T-cell (primary cell): ENCODE results near the gene NTM. TPM values are rescaled to one million over a fixed set of nuclear protein-coding genes. Genes with fewer than 3 reads are reported as not detected.
"Not testable (repeated sequence)": the region's sequence is repeated elsewhere in the genome, so short reads cannot be mapped to it uniquely, and the experiment has no call there.

Experiments
- ATAC-seq, 4 experiments: fragments of 200-7000 bp in 3 of 4; fragments of 150-1000 bp in 1 of 4; cut with Tn5 transposase; replicated peaks in 1 of 4; 1 replicate in 3 of 4; 2 replicates in 1 of 4; pipeline ENCODE4 v1.10.0; 2021; ENCODE audit warnings: moderate library complexity in 3 of 4, mild to moderate bottlenecking in 2 of 4, moderate number of reproducible peaks in 1 of 4
- CTCF ChIA-PET, 2 donors: fragments of 300-600 bp; sonication (Branson Sonifier 250); formaldehyde crosslinking; loops; one replicate each; lab custom pipeline; 2022; ENCODE audit warnings: antibody characterized with exemption in 2 of 2; lab: Charles Lee
- POLR2A ChIA-PET, 2 donors: fragments of 300-600 bp; sonication (Branson Sonifier 250); formaldehyde crosslinking; loops; one replicate each; lab custom pipeline; 2022; ENCODE audit warnings: antibody characterized with exemption in 2 of 2; lab: Charles Lee
- DNase-seq, 35 experiments: peaks; one replicate each; pipeline versions ENCODE4 v3.0.0 to v3.0.0-alpha.2; 2013 to 2023
- H3K27ac ChIP-seq: one replicate; pipeline ENCODE4 v1.5.1; 2013; ENCODE audit warnings: low read length
- H3K27me3 ChIP-seq, 2 experiments: replicated peaks in 1 of 2; 1 replicate in 1 of 2; 2 replicates in 1 of 2; pipeline versions ENCODE4 v1.6.1 to v1.7.0; 2013; ENCODE audit warnings: low read length in 1 of 2, mixed read lengths in 1 of 2; ENCODE audit not compliant: control insufficient read depth in 2 of 2, insufficient read depth in 2 of 2; ENCODE audit errors: extremely low read depth in 1 of 2
- H3K36me3 ChIP-seq, 2 donors: 1 replicate in 1 of 2; 2 replicates in 1 of 2; pipeline versions ENCODE4 v1.6.1 to v1.7.0; 2013; ENCODE audit warnings: low read length in 1 of 2; ENCODE audit not compliant: control insufficient read depth in 2 of 2, insufficient read depth in 1 of 2; ENCODE audit errors: extremely low read depth in 1 of 2
- H3K4me1 ChIP-seq, 2 experiments: 1 replicate in 1 of 2; 2 replicates in 1 of 2; pipeline versions ENCODE4 v1.6.1 to v1.7.0; 2013; ENCODE audit warnings: low read length in 2 of 2, mixed read lengths in 1 of 2; ENCODE audit not compliant: insufficient read depth in 2 of 2, control insufficient read depth in 1 of 2; ENCODE audit errors: extremely low read depth in 1 of 2
- H3K4me3 ChIP-seq, 2 donors: 1 replicate in 1 of 2; 2 replicates in 1 of 2; pipeline versions ENCODE4 v1.5.1 to v1.7.0; 2013; ENCODE audit warnings: mild to moderate bottlenecking in 2 of 2, low read length in 1 of 2, moderate library complexity in 1 of 2; ENCODE audit not compliant: control insufficient read depth in 1 of 2; ENCODE audit errors: extremely low read depth in 1 of 2
- H3K9me3 ChIP-seq: 2 replicates; pipeline ENCODE4 v1.7.0; 2013
- H3K27ac Mint-ChIP-seq, 2 donors: one replicate each; pipeline ENCODE4 v1.8.0; 2020 to 2021; ENCODE audit warnings: mild to moderate bottlenecking in 2 of 2, mixed read lengths in 2 of 2
- H3K27me3 Mint-ChIP-seq, 2 donors: one replicate each; pipeline ENCODE4 v1.8.0; 2021 to 2022; ENCODE audit warnings: mixed read lengths in 2 of 2
- H3K36me3 Mint-ChIP-seq: one replicate; pipeline ENCODE4 v1.8.0; 2021; ENCODE audit warnings: mixed read lengths
- H3K4me1 Mint-ChIP-seq, 3 donors: one replicate each; pipeline ENCODE4 v1.8.0; 2020 to 2022; ENCODE audit warnings: mixed read lengths in 3 of 3, mild to moderate bottlenecking in 1 of 3
- H3K4me3 Mint-ChIP-seq, 3 donors: one replicate each; pipeline ENCODE4 v1.8.0; 2020 to 2022; ENCODE audit warnings: mild to moderate bottlenecking in 3 of 3, mixed read lengths in 3 of 3, moderate library complexity in 3 of 3
- H3K9me3 Mint-ChIP-seq, 3 donors: one replicate each; pipeline ENCODE4 v1.8.0; 2020 to 2022; ENCODE audit warnings: mixed read lengths in 3 of 3
- WGBS: methylation state at CpG from one replicate; pipeline ENCODE4 v1.1.5; 2013; ENCODE audit warnings: missing lambda C conversion rate; ENCODE audit not compliant: insufficient coverage; 5-methylcytosine and 5-hydroxymethylcytosine counted together
- total RNA-seq, 35 experiments: library from RNA in 6 of 35; stranded (reverse) in 6 of 35; fragments of 120-200 nt in 1 of 35; gene quantifications; one replicate each; pipeline versions ENCODE4 v1.2.1 to v1.2.4 and lab custom pipeline; 2013 to 2026

Gene NTM
- total RNA-seq, 5 donors from 2014 or later (not counting 1 experiment from before 2014, with no cell fraction given) = not detected

DNA sequence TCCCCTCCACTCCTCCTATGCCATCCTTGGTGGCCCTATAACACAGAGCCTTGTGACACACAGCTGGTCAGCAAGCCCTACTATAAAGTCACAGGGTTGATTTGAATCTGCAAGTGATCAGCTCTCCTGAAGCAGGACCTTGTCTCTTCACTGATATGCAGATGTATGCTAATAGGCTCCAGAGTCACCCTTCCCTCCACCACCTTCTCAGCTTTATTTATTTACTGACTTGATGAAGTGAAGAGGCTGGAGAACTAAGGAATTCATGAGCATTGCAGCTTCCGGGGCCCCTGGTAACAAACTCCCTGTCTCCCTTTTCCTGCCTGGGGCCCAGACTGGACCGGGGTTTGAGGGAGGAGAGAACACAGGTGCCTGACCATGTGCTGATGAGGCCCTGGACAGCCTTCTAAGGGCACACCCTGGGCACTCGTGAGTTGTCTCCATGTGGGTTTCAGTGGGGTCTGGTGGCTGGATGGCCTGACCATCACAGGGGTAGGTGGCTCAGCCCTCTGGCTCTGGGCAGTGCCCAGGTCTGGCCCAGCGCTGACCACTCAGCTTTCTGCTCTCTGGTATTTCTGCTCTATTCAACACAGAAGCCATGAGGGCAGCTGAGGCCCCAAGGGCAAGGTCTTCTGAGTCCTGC, 307.5 kb downstream of the NTM start:
- 46% methylated on average over 2 of the region's 4 CpGs for WGBS
- H3K27ac Mint-ChIP-seq = no peak overlapping the region
- ATAC-seq (no peak), DNase-seq (no peak)
- Histone ChIP-seq H3K4me1 (no peaks in the 10 kb centered on the region), H3K27ac (no peak overlapping the region), H3K9me3 (no peaks in the 10 kb centered on the region), H3K36me3 (no peaks in the 10 kb centered on the region), H3K27me3 (peaks cover 0 to 3% of the 10 kb centered on the region in 2 experiments), H3K4me3 (no peak overlapping the region)
- no peaks in the 10 kb centered on the region for H3K4me1 Mint-ChIP-seq
- POLR2A ChIA-PET = no interaction called here
- no peaks in the 10 kb centered on the region for H3K36me3 Mint-ChIP-seq
- no peaks in the 10 kb centered on the region for H3K9me3 Mint-ChIP-seq
- peaks cover 2 to 7% of the 10 kb centered on the region in 2 donors for H3K27me3 Mint-ChIP-seq
- no peak overlapping the region for H3K4me3 Mint-ChIP-seq
- CTCF ChIA-PET = no interaction called here

DNA sequence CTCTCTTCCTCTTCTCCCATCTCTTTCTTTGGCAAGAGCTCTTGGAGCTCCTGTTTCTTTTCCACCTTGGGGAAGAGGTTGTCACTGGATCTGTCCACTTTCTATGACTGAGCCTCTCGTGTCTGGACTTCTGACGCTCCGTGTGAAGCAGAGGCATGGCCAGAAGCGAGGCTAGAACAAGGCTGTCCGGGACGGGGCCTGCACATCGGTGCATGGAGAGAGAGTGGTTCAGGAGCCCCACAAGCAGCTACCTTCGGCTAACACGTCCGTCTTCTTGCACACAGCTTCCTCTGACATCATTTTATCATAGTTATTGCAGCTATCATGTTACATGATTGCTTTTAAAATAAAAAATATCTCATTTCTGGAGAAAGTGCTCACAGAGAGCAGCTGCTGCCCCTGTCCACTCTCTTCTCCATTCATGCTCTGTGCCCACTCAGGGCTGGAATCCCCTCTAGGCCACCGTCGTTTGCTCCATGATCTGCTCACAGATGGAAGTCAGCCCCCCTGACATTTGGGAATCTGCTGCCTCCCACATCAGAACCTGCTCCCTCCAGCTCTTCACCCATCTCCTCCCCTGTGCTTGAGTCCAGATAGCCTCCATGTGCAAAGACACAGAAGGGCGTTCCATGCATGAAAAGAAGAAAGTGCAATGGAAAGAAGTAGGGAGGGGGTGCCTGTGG, 308.4 kb downstream of the NTM start:
- WGBS = 67% methylated on average over 6 of the region's 13 CpGs
- ATAC-seq (no peak), DNase-seq (no peak)
- no peak overlapping the region for H3K4me3 Mint-ChIP-seq
- ChIA-PET CTCF (no interaction called here), POLR2A (no interaction called here)
- Histone ChIP-seq H3K4me3 (no peak overlapping the region), H3K4me1 (no peaks in the 10 kb centered on the region), H3K27ac (no peak overlapping the region), H3K9me3 (no peaks in the 10 kb centered on the region), H3K36me3 (no peaks in the 10 kb centered on the region), H3K27me3 (peaks cover 0 to 5% of the 10 kb centered on the region in 2 experiments)
- H3K4me1 Mint-ChIP-seq = no peaks in the 10 kb centered on the region
- no peaks in the 10 kb centered on the region for H3K9me3 Mint-ChIP-seq
- H3K27me3 Mint-ChIP-seq = peaks cover 2 to 10% of the 10 kb centered on the region in 2 donors
- no peaks in the 10 kb centered on the region for H3K36me3 Mint-ChIP-seq
- H3K27ac Mint-ChIP-seq = no peak overlapping the region

- H3K36me3 Mint-ChIP-seq, H3K4me3 ChIP-seq, CTCF ChIA-PET, H3K9me3 ChIP-seq, POLR2A ChIA-PET, H3K4me1 ChIP-seq, H3K27ac Mint-ChIP-seq, DNase-seq, H3K4me1 Mint-ChIP-seq, H3K9me3 Mint-ChIP-seq, H3K4me3 Mint-ChIP-seq, H3K27ac ChIP-seq, H3K36me3 ChIP-seq: not testable (repeated sequence)
- WGBS = no CpG with 5 or more reads among the region's 1 CpG
- H3K27me3 ChIP-seq = peaks cover 0 to 15% of the 10 kb centered on the region in 2 experiments
- peaks cover 5 to 13% of the 10 kb centered on the region in 2 donors for H3K27me3 Mint-ChIP-seq
- peak in 1 of 4 experiments; percentile 39 for ATAC-seq
These were observed 310.0 kb downstream of the NTM start for GRCh38 chr11:131680448-131680847.

DNA sequence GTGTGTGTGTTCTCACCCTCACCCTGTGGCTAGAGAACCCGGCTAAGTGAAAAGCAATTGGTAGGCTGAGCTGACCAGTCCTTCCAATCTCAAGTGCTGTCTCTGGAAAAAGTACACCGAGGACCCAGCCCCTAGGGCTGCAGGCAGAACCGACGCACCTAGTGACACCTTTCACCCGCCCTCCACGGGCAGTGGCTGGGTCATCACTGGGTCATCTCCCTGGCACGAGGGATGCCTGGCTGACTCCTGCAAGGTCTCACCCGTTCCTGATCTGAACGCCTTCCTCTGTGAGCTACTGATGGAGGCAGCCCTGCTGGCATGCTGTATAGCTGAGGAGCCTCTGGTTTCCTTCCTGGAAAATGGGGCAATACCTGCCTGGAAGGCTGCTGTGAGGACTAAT, 311.5 kb downstream of the NTM start:
- Histone ChIP-seq H3K27ac (no peak overlapping the region), H3K27me3 (peaks cover 0 to 15% of the 10 kb centered on the region in 2 experiments), H3K4me1 (no peaks in the 10 kb centered on the region), H3K9me3 (no peaks in the 10 kb centered on the region), H3K4me3 (no peak overlapping the region), H3K36me3 (no peaks in the 10 kb centered on the region)
- H3K9me3 Mint-ChIP-seq = no peaks in the 10 kb centered on the region
- H3K36me3 Mint-ChIP-seq = no peaks in the 10 kb centered on the region
- peaks cover 12 to 14% of the 10 kb centered on the region in 2 donors for H3K27me3 Mint-ChIP-seq
- ATAC-seq = no peak
- POLR2A ChIA-PET = interaction anchor here in 1 of 2 donors (0.6 kb wide), 1 partner anchor 12 kb away, joined by 7 read pairs; no protein-coding TSS in a partner anchor
- WGBS = 84% methylated on average over 8 of the region's 9 CpGs
- no peak overlapping the region for H3K27ac Mint-ChIP-seq
- H3K4me1 Mint-ChIP-seq = no peaks in the 10 kb centered on the region
- CTCF ChIA-PET = no interaction called here
- H3K4me3 Mint-ChIP-seq = no peak overlapping the region
- no peak for DNase-seq

DNA sequence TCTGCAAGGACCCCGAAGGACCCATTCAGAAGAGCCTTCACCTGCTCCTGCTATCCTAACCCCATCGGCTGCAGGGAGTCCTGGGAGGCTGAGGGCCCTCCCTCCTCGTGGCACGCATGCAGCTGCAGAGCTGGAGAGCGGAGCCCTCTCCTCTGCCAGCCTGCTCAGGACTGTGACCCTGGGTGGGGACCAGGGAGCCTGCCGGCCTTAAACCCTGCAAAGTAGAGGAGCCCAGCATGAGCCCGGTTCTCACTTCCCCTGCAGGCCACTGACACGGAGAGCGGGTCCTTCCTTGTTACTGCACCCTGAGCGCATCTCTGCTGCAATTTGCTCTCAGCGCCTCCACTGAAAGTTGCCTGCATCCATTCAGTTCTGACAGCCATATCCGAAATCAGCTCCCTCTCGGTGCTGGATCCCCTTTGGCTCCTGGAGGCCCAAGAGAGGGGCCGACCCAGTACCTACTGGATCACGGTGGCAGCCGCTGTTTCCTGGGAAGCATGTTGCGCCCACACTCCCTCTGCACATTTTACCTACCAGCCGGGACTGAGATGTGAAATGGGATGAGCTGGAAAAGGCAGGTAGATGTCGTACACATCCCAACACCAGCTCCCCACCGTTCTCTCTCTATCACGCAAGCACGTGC, 312.1 kb downstream of the NTM start:
- Mint-ChIP-seq H3K4me1 (no peaks in the 10 kb centered on the region), H3K27ac (no peak overlapping the region), H3K36me3 (no peaks in the 10 kb centered on the region), H3K9me3 (no peaks in the 10 kb centered on the region), H3K4me3 (no peak overlapping the region), H3K27me3 (peaks cover 12 to 14% of the 10 kb centered on the region in 2 donors)
- Histone ChIP-seq H3K4me1 (no peaks in the 10 kb centered on the region), H3K27ac (no peak overlapping the region), H3K4me3 (no peak overlapping the region), H3K36me3 (no peaks in the 10 kb centered on the region), H3K27me3 (peaks cover 0 to 20% of the 10 kb centered on the region in 2 experiments), H3K9me3 (no peaks in the 10 kb centered on the region)
- CTCF ChIA-PET = no interaction called here
- ATAC-seq (no peak), DNase-seq (no peak)
- POLR2A ChIA-PET = no interaction called here
- WGBS = 82% methylated on average over 17 of the region's 22 CpGs

- Mint-ChIP-seq H3K4me3 (no peak overlapping the region), H3K36me3 (no peaks in the 10 kb centered on the region), H3K27ac (no peak overlapping the region), H3K9me3 (no peaks in the 10 kb centered on the region), H3K27me3 (peaks cover 12 to 14% of the 10 kb centered on the region in 2 donors), H3K4me1 (no peaks in the 10 kb centered on the region)
- Histone ChIP-seq H3K4me3 (no peak overlapping the region), H3K27me3 (peaks cover 0 to 22% of the 10 kb centered on the region in 2 experiments), H3K36me3 (no peaks in the 10 kb centered on the region), H3K9me3 (no peaks in the 10 kb centered on the region), H3K4me1 (no peaks in the 10 kb centered on the region), H3K27ac (no peak overlapping the region)
- ATAC-seq = no peak
- WGBS = 60% methylated on average over 1 of the region's 5 CpGs
- DNase-seq = no peak
- ChIA-PET CTCF (no interaction called here), POLR2A (no interaction called here)
These were observed 312.7 kb downstream of the NTM start for GRCh38 chr11:131683131-131683530.
